DOHH2 (cell line): ENCODE data around the gene SH2D6.

Experiments used
- H3F3A ChIP-seq: fragments of 200-600 bp; sonication (generic), shearing (Covaris generic); 2 replicates; pipeline ENCODE4 v1.6.0; 2016; ENCODE audit warnings: antibody characterized with exemption, mild to moderate bottlenecking; ENCODE audit not compliant: control insufficient read depth, insufficient read depth
- H3K27ac ChIP-seq: fragments of 200-600 bp; sonication (generic); 2 replicates; pipeline ENCODE4 v1.5.1; 2014; ENCODE audit warnings: low read depth, mild to moderate bottlenecking, low read length, moderate library complexity
- H3K27me3 ChIP-seq: fragments of 200-600 bp; sonication (generic); 2 replicates; pipeline ENCODE4 v1.6.1; 2014; ENCODE audit warnings: mild to moderate bottlenecking, low read length, mixed read lengths; ENCODE audit not compliant: control insufficient read depth
- H3K36me3 ChIP-seq: fragments of 200-600 bp; sonication (generic); 2 replicates; pipeline ENCODE4 v1.6.1; 2014; ENCODE audit warnings: mild to moderate bottlenecking, low read length, moderate library complexity, mixed read lengths; ENCODE audit not compliant: control insufficient read depth
- H3K4me1 ChIP-seq: fragments of 200-600 bp; sonication (generic); 2 replicates; pipeline ENCODE4 v1.6.1; 2014; ENCODE audit warnings: mild to moderate bottlenecking, low read length, mixed read lengths; ENCODE audit not compliant: control insufficient read depth
- H3K4me2 ChIP-seq: fragments of 200-600 bp; sonication (generic); 2 replicates; pipeline ENCODE4 v1.6.0; 2014; ENCODE audit warnings: mild to moderate bottlenecking, low read length, moderate library complexity
- H3K4me3 ChIP-seq: fragments of 200-600 bp; sonication (generic); 2 replicates; pipeline ENCODE4 v1.5.1; 2014; ENCODE audit warnings: mild to moderate bottlenecking, low read length, mixed read lengths
- H3K79me2 ChIP-seq: fragments of 200-600 bp; sonication (generic); 2 replicates; pipeline ENCODE4 v1.6.1; 2014; ENCODE audit warnings: mild to moderate bottlenecking, low read length, mixed read lengths; ENCODE audit not compliant: control insufficient read depth
- H3K9me2 ChIP-seq: fragments of 200-600 bp; sonication (generic); replicated peaks from 2 replicates; pipeline ENCODE4 v1.6.1; 2014; ENCODE audit warnings: mild to moderate bottlenecking, low read length, mixed read lengths; ENCODE audit not compliant: control insufficient read depth
- H3K9me3 ChIP-seq: fragments of 200-600 bp; sonication (generic); 2 replicates; pipeline ENCODE4 v1.6.1; 2014; ENCODE audit warnings: antibody characterized with exemption, low read length, mixed read lengths; ENCODE audit not compliant: control insufficient read depth, insufficient read depth
- H4K20me1 ChIP-seq: fragments of 200-600 bp; sonication (generic); 2 replicates; pipeline ENCODE4 v1.6.0; 2014; ENCODE audit warnings: low read depth, mild to moderate bottlenecking, antibody characterized with exemption, low read length, moderate library complexity; ENCODE audit not compliant: control insufficient read depth, insufficient read depth
- CTCF ChIP-seq: fragments of 200-600 bp; sonication (generic); IDR thresholded peaks from one replicate; pipeline ENCODE4 v1.5.1; 2014; ENCODE audit warnings: antibody characterized with exemption, mild to moderate bottlenecking, low read depth, low read length; ENCODE audit not compliant: poor library complexity, severe bottlenecking
- EZH2phosphoT487 ChIP-seq: fragments of 200-600 bp; sonication (generic); IDR thresholded peaks from 2 replicates; pipeline ENCODE4 v1.6.1; 2017; ENCODE audit warnings: borderline replicate concordance, mild to moderate bottlenecking, antibody characterized with exemption, low read length, moderate library complexity, mixed read lengths

Gene SH2D6

GRCh38 chr2:85455552-85456090, 37.1 kb downstream of the SH2D6 start:
- Histone ChIP-seq H3K9me2 (no peaks in the 10 kb centered on the region), H3K79me2 (no peaks in the 10 kb centered on the region), H3K27me3 (peaks cover 8% of the 10 kb centered on the region; the same call in 1 of the 2 replicates), H3K36me3 (no peaks in the 10 kb centered on the region), H3K4me3 (no peak overlapping the region), H4K20me1 (no peaks in the 10 kb centered on the region), H3K4me2 (no peak overlapping the region), H3K27ac (no peak overlapping the region), H3F3A (no peaks in the 10 kb centered on the region), H3K4me1 (no peaks in the 10 kb centered on the region), H3K9me3 (no peaks in the 10 kb centered on the region)
- TF ChIP-seq CTCF (no peak), EZH2phosphoT487 (no peak)

- Histone ChIP-seq H3K9me3 (no peaks in the 10 kb centered on the region), H3K79me2 (no peaks in the 10 kb centered on the region), H3K4me1 (no peaks in the 10 kb centered on the region), H3K27ac (no peak overlapping the region), H3F3A (no peaks in the 10 kb centered on the region), H3K27me3 (peaks cover 8% of the 10 kb centered on the region; the same call in 1 of the 2 replicates), H4K20me1 (no peaks in the 10 kb centered on the region), H3K36me3 (no peaks in the 10 kb centered on the region), H3K9me2 (no peaks in the 10 kb centered on the region), H3K4me2 (no peak overlapping the region), H3K4me3 (no peak overlapping the region)
- TF ChIP-seq EZH2phosphoT487 (no peak), CTCF (no peak)
Measured at GRCh38 chr2:85457043-85457442, 38.5 kb downstream of the SH2D6 start.

- no peaks in the 10 kb centered on the region for H3F3A ChIP-seq
- H3K9me2 ChIP-seq: no peaks in the 10 kb centered on the region
- H3K4me2 ChIP-seq: no peak overlapping the region
- no peaks in the 10 kb centered on the region for H3K36me3 ChIP-seq
- H3K79me2 ChIP-seq: no peaks in the 10 kb centered on the region
- no peaks in the 10 kb centered on the region for H3K9me3 ChIP-seq
- no peaks in the 10 kb centered on the region for H3K4me1 ChIP-seq
- no peaks in the 10 kb centered on the region for H4K20me1 ChIP-seq
- H3K27ac ChIP-seq: no peak overlapping the region
- TF ChIP-seq EZH2phosphoT487 (no peak), CTCF (no peak)
- H3K4me3 ChIP-seq: no peak overlapping the region
- H3K27me3 ChIP-seq: peaks cover 8% of the 10 kb centered on the region; the same call in 1 of the 2 replicates
Measured at GRCh38 chr2:85457877-85458316, 39.4 kb downstream of the SH2D6 start.
